Ammon's horn (tissue), 1 donor: ENCODE results near the gene COMMD9.

Experiments used
- DNase-seq: peaks from one replicate; pipeline ENCODE4 v3.0.0-alpha.2; 2016; ENCODE audit warnings: low spot score

Gene COMMD9

GRCh38 chr11:36224209-36224882 is 64.9 kb downstream of the COMMD9 start:
- DNase-seq, result no peak

- no peak for DNase-seq
Measured at GRCh38 chr11:36222831-36223635, 66.2 kb downstream of the COMMD9 start.
